Astrocyte (in vitro differentiated cells and primary cell): ENCODE measurements around the gene B3GNT5.

ENCODE experiments used
- EZH2 ChIP-seq: IDR thresholded peaks from 2 replicates; pipeline ENCODE4 v1.6.1; 2012; ENCODE audit warnings: mild to moderate bottlenecking, low read length, inconsistent platforms; ENCODE audit not compliant: insufficient read depth
- TF ChIP-seq, protein P1 (sequence below): IDR thresholded peaks from 2 replicates; pipeline ENCODE4 v1.5.1; 2011; ENCODE audit warnings: low read depth, mild to moderate bottlenecking, inconsistent platforms, low read length, moderate library complexity; ENCODE audit not compliant: insufficient read depth

DNA sequence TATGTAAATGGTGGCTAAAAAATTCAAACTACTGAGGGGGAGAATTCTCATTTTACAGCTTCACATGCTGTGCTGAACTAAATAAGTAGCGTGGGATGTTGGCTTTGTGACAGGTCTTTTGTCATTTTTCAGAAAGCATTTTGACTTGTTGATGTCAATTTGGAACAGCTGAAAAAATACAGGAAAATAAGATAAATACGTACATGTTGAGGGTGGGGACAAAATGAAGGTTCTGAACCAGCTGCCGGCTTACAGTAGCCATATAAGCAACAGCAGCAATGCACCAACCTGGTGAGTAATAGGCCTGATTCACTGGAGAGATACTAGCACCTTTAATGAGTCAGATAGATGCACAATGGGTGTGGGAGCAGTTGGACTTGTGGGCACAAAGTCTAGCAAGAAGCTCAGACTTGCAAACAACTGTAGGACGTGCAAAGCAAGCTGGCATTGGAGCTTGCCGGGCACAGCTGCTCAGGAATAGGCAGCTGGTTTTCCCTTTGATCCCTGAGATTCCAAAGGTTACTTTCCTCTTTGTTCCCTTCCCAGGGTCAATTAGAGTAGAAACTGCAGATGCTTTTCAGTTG lies 12.9 kb downstream of the B3GNT5 start:
- TF ChIP-seq, protein P1, sequence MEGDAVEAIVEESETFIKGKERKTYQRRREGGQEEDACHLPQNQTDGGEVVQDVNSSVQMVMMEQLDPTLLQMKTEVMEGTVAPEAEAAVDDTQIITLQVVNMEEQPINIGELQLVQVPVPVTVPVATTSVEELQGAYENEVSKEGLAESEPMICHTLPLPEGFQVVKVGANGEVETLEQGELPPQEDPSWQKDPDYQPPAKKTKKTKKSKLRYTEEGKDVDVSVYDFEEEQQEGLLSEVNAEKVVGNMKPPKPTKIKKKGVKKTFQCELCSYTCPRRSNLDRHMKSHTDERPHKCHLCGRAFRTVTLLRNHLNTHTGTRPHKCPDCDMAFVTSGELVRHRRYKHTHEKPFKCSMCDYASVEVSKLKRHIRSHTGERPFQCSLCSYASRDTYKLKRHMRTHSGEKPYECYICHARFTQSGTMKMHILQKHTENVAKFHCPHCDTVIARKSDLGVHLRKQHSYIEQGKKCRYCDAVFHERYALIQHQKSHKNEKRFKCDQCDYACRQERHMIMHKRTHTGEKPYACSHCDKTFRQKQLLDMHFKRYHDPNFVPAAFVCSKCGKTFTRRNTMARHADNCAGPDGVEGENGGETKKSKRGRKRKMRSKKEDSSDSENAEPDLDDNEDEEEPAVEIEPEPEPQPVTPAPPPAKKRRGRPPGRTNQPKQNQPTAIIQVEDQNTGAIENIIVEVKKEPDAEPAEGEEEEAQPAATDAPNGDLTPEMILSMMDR, result no peak
- TF ChIP-seq EZH2, result no peak
